ENCODE results near the gene SAT2.
A peak's percentile ranks its signal among the peaks of the same experiment; 100 is the strongest.
"Not testable (repeated sequence)": the region's sequence is repeated elsewhere in the genome, so short reads cannot be mapped to it uniquely, and the experiment has no call there.

Gene SAT2
- total RNA-seq, result 25.3 to 31.7 reads per million in 2 donors

DNA sequence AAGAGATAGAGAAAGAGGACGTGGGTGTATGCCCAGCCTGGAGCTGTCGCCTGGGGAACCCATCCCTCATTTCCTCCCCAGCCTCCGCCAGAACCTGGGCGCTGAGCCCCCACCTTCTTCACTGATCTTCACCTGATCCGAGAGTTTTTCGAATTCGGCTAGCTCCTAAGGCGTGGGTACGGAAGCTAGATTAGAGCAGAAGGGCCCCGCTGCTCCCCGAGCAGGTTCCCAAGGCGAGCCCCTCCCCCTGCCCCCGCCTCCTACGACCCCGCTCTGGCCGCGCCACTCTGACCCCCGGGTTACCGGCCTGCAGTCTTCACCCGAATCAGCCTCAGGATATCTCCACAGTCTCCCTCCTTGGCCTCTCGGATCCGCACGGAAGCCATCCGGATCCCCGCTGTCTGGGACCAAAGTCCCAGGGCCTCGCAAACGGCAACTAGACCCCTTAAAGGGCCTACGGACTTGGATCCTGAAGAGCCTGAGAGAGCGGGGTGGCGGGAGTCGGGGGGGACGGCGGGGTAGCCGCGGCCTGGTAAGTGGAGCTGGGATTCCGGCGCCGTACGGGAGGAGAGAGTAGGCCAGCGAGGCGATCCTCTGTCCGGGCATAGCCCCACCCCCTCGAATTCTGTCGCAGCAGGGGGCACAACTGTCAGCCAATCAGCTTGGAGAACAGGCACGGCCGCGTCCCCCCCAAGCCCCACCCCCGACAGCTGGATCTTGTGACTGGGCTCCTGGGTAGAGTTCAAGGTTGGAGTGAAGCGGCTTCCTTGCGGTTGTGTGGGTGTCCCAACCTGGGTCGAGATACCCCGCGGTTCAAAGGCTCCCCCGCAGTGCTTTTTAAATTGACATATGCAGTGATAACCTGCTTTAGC is at the start of gene SAT2:
SAT2 (minus strand) TSS at position 572 of the 872 bp plus-strand sequence; CDS start at position 386, 186 bp downstream.
- DNase-seq, result peak; percentile 75

DNA sequence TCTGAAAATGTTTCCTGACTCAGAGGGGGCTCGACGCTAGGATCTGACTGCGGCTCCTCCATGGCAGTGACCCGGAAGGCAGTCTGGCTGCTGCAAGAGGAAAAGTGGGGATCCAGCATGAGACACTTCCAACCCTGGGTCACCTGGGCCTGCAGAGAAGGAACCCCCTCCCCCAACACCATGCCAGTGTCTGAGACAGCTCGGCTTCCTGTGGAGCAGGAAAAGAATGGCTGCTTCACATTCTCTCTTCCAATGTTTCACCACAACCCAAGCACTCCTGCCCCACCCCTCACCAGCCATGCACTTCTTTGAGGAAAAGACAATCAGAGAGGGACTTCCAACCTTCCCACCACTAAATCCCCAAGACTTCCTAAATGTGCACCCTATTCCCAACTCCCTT is 48.9 kb upstream of the SAT2 start:
- DNase-seq, result no peak

DNA sequence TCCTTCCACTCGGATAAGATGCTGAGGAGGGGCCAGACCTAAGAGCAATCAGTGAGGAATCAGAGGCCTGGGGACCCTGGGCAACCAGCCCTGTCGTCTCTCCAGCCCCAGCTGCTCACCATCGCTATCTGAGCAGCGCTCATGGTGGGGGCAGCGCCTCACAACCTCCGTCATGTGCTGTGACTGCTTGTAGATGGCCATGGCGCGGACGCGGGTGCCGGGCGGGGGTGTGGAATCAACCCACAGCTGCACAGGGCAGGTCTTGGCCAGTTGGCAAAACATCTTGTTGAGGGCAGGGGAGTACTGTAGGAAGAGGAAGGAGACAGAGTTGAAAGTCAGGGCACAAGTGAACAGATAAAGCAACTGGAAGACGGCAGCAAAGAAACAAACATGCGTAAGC is 47.3 kb upstream of the SAT2 start:
- DNase-seq, result no peak

DNA sequence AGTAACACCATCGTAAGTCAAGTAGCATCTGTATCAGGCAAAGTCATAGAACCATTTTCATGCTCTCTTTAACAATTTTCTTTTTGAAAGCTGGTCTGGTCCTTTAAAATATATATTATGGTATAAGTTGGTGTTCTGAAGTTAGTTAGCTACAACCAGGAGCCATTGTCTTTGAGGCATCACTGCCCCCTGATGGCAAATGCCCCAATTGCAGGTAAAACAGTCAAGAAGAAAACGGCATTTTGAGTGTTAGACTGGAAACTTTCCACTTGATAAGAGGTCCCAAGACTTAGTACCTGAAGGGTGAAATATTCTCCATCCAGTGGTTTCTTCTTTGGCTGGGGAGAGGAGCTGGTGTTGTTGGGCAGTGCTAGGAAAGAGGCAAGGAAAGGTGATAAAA is 45.6 kb upstream of the SAT2 start:
- DNase-seq, result no peak

DNA sequence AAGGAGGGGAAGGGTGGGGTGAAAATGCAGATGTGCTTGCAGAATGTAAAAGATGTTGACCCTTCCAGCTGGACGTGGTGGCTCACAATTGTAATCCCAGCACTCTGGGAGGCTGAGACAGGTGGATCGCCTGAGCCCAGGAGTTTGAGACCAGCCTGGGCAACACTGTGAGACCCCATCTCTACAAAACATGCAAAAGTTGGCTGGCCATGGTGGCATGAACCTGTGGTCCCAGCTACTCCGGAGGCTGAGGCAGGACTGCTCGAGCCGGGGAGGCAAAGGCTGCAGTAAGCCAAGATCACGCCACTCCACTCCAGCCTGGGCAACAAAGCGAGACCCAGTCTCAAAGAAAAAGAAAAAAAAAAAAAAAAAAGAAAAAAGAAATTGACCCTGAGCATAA is 40.9 kb upstream of the SAT2 start:
- no peak for DNase-seq

DNA sequence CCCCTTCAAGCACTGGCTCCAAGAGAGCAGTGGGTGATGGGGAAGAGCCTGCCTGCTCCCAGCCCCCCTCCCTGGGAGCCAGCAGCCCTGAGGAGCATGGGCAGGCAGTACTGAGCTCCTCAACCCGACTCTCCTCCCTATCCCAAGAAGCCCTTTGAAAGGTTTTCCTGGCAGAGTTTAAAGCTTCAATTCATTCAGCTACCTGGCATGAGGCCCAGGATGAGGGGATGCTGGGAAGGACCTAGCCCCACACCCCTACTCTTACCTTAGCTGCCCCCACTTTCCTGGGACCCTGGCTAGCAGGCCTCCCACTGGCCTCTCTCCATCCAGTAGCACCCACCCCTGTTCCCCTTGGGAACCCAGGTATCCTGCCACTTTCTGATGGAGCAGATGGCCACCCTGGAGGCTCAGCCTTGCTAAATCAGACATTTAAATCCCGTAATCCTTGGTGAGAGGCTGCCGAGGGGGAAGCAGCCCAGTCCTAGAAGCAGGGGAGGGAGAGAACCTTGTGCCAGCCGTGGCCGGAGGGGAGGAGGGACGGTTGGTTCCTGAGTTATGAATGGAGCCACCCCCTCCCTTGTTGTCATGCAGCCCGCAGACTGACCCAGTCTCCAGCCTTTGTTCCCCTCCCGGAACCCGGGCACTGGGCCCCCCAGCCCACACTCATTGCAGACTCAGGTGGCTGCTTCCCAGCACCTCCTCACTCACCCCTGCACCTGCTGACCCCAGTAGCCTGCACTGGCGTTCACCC is 40.2 kb upstream of the SAT2 start:
- DNase-seq, result no peak

DNA sequence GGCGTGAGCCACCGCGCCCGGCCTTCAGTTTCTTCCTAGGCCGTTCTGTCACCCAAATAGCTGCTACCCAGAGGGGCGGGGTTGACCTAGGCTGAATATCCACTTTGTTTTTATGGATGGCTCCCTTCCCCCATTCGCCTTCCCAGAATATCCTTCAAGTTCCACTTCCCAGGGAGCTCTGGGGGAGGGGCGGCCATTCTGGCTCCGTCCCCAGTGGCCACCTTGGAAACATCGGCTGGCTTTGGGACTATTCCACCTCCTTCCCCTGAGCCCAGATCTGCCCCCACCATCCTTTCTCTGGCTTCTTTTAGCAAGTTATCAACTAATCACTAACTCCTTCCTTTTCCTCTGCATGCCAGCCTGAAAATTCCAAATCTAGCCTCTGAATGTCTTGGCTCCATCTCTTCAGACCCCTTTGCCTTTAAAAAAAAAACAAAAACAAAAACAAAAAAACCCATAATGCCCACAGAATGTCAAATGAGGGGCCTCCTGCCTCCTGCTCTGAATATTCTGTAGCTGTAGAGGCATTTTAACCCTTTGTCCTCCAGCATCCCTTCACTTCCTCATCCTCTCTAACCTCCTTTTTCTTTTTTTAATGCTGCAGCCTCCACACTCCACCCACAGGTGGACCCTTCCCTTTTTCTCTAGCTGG is 29.5 kb upstream of the SAT2 start:
- DNase-seq, result no peak

DNA sequence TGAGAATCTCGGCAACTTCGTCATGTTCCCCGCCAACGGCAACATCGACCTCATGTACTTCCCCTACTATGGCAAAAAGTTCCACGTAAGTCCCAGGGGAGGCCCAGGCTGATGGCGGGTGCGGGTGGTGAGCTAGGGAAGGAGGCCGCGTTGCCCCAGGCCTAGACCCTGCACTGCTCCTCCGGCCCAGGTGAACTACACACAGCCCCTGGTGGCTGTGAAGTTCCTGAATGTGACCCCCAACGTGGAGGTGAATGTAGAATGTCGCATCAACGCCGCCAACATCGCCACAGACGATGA is 27.9 kb upstream of the SAT2 start:
- no peak for DNase-seq

DNA sequence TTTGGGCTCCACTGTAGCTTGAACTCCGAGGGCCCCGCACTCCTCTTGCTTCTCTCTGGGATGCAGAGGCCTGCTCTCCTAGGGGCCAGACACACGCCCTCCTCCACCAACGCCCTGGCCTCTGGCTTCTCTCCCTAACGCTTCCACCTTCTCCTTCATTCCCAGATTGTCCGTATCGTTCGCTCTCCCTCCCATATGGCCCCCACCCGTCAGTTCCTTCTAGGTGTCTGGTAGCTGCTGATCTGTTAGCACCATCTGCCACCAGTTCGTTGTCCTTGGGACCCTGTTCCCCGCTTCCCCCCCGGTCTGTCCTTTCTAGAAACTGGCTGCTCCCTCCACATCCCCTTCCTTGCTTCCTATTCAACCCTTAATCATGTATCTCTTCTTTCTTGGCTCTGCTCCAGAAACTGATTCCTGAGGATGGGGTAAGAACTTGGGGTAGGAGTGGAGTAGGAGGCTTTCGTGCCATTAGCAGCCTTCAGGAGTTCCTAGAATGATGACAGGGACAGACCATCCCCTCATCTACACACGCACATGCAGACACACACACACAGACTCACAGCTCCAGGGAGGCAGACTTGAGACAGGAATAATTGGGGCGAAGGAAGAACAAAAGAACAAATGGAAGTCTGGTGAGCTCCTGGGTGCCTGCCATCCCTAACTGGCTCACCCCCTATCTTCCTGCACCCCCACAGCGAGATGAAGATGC is 27.4 kb upstream of the SAT2 start:
- no peak for DNase-seq

DNA sequence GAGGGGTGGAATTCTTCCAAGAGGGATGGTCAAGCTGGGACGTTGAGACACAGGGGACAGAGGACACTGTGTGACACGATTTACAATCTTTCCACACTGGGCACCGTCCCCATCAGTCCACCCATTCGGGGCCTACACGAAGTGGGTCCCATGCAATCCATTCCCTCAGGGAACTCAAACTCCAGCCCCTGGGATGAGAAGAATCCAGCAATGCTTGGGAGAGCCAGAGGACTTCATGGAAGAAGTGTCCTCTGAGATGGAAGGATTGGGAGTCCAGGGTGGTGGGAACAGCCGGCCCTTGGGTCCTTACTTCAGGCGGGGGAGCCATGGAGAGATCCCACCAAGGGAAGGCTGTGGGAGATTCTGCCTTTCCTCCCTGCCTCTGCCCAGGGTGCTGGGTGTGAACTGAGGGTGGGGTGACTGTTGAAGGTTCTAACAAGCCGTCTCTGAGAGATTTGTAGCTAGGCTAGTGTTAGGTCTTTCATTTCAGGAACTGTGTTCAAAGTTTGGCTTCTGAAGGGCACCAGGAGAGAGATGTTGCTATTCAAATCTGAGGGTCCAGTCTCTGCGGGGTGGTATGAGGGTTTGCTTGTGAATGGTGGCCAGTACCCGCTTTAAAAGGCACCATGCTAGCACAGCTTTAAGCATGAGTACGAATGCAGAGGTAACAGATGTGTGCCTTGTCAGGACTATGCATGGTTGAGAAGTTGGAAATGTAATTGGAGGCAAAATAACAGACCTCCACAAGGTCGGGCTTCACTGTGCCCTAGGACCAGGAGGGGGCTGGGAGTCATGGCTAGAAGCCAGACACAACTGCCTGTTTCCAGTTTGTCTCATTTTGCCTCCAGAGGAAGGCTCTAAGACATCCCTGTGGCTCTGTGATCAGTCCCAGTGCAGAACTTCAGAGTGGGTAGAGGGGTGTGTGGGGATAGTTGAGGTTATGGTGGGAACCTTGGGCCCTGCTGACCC is 25.1 kb upstream of the SAT2 start:
- no peak for DNase-seq

DNA sequence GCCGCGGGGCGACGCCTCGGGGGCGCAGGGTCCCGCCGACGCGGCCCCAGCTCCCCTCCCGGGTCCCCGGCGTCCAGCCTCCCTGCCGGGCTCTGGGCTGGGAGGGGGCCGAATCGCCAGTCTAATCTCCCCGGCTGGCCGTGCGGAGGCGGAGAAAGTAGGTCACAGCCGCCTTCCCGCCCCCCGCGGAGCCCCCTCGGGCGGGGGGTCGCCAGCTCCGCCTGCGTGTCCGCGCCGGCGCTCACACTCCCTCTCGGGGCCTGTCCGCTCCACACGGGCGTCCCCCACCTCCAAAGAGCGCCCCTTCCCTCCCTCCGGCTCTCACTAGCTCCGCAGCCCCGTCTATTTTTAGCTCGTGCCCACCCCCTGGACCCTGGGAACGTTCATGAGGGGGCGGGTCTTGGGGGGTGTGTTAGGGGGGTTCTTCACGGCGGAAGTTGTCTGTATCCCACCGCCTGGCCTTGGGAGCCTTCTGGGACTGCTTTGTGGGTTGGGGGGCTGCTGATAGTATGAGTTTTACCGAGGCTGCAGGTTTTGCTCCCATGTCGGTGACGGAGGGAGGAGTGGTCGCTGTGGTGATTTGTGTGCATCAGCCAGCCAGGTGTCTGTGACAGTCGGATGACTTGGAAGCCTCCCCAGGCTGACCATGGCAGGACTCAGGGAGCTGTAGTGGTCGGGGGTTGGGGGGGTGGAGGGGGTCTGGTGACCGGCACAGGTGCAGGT is 24.2 kb upstream of the SAT2 start:
- no peak for DNase-seq

DNA sequence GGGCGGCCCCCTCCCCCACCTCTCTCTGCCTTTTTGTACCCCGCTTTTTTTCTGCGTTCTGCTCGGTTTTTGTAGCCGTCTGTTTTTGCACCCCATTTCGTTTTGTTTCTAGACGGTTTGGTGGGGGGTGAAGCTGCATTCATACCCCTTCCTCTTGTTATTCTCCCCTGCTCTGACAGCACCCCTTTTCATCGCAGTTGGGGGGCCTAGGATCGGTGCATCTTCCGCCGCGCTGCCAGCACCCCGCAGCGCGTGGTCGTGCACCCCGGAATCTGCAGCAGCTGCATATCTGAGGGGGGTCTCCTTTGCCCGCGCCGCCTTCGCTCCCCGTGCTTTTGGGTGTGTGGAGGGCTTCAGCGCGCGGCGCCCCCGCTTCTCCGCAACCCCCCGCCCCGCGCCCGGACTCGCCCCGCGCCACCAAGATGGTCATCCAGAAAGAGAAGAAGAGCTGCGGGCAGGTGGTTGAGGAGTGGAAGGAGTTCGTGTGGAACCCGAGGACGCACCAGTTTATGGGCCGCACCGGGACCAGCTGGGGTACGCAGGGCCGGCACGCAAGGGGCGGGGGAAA is 23.6 kb upstream of the SAT2 start:
- DNase-seq, result no peak

DNA sequence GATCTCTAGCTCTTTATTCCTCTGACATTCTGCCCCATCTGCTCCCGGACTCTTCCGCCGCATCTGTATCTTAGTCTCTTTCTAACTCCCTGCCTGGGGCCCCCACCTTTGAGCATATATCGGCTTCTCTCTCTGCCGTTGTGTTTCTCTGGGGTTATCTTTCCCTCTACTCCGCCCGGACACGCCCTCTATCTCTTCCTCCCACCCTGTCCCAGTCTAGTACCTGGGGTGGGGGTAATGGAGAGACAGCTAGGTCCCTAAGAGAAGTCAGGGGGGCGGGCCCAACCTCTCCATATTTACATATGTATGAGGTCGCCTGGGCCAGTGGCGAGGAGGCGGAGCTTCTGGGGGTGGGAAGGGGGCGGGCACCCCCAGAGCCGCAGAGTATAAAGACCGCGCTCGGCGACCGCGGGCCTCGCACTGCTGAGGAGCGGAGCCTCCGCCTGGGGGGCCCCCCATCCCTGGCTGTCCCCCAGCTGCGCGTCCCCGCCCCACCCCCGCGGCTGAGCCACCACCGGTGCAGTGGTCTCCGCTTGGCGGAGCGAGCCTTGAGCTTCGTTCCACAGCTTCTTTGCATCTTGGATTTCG is 23.0 kb upstream of the SAT2 start, which contains the start of gene ATP1B2:
ATP1B2 (plus strand) TSS at position 418 of the 588 bp plus-strand sequence. CDS start 593 bp downstream, outside the sequence.
- peak; percentile 69 for DNase-seq

DNA sequence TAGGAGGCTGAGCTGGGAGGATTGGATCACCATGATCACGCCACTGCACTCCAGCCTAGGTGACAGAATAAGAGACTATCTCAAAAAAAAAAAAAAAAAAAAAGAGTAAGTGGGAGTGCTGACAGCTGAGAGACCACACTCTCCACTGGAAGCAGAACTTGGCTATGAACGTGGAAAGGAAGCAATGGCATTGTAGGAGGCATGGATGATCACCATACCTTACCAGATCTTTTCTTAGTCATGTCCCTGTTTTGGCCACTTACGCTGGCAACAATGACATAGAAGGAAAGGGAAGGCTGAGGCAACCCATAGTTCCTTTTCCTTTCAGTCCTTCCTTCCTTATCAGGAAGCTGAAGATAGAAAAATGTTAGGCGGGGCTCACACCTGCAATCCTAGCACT is 19.4 kb upstream of the SAT2 start:
- no peak for DNase-seq

DNA sequence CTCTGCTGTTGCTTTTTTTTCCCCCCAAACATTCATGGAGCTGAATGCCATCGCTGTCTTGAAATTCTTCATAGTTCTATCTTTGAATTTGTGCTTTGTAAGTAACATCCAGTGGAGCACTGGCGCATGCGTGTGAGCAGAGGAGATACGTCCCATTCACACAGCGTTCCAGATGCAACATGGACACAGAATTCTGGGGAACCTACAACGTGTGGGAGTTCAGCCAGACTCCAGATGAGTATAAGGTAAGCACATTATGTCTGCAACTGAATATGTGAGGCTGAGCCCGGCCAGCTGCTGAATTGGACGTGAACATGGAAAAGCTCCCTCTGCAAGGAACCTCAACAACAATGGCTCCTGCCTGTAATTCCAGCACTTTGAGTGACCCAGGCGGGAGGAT is 18.8 kb upstream of the SAT2 start:
- DNase-seq, result no peak

DNA sequence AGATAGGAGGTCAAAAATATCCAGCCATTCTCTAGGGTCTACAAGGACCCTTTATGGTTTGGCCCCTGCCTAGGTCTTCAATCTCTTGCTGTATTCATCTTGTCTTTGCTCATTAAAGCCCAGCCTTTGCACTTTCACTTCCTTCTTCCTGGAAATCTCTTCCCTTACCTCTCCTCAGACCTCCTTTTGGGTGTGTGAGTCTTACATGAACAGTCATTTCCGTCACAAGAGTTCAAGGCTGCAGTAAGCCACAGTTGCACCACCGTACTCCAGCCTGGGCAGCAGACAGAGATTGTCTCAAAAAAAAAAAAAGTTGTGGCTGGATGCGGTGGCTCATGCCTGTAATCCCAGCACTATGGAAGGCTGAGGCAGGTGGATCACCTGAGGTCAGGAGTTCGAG is 17.2 kb upstream of the SAT2 start:
- DNase-seq, result no peak

DNA sequence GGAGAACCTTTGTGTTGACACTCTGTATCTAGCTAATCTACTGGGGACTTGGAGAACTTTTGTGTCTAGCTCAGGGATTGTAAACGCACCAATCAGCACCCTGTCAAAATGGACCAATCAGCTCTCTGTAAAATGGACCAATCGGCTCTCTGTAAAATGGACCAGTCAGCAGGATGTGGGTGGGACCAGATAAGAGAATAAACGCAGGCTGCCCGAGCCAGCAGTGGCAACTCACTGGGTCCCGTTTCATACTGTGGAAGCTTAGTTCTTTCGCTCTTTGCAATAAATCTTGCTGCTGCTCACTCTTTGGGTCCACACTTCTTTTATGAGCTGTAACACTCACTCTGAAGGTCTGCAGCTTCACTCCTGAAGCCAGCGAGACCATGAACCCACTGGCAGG is 14.0 kb upstream of the SAT2 start:
- DNase-seq, result not testable (repeated sequence)

DNA sequence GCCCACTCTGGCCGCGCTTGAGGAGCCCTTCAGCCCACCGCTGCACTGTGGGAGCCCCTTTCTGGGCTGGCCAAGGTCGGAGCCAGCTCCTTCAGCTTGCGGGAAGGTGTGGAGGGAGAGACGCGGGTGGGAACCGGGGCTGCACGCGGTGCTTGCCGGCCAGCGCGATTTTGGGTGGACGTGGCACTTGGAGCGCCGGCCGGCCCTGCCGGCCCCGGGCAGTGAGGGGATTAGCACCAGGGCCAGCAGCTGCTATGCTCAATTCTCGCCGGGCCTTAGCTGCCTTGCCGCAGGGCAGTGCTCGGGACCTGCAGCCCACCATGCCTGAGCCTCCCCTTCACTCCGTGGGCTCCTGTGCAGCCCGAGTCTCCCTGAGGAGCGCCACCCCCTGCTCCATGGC is 13.2 kb upstream of the SAT2 start:
- no peak for DNase-seq

DNA sequence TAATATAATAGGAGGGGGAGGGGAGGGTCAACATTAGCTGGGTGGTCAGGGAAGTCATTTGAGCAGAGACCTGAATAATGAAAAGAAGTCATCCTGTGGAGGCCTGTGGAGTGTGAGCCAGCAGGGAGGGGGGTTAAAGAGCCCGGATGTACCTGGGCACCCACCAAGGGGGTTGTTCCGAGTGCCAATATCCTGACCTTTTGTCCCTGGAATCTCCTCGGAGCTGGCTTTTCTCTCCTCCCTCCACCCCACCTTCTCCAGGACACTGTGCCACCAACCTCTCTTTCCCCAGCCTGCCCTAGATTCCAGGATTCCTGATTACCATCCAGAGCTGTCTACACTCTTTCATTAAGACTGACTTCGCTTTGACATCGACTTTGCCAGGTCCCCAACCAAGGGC is 8.5 kb upstream of the SAT2 start:
- DNase-seq, result no peak

DNA sequence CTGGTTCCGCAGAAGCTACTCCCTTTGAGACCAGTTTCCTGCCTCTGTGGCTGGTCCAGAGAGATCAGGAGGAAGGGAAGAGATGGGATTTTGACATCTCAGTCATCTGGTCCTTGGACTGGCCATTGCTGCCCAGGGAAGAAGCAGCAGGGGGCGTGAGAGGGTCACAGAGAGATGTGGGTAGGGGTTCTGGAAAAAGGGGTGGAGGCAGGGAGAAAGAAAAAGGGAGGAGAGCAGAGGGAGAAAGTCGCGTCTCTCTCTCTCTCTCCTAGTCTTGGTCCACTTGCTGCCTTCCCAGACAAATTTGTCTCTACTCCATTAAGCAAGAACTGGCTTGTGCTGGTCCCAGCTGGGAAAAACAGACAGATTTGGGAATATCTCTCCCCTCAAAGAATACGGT is 6.8 kb upstream of the SAT2 start:
- DNase-seq, result no peak
